ENCODE measurements around the gene RNF144A. TPM values are rescaled to one million over a fixed set of nuclear protein-coding genes. Genes with fewer than 3 reads are reported as not detected.

Gene RNF144A
- total RNA-seq, 1 experiment from 2014 or later, result 10.3 TPM

DNA sequence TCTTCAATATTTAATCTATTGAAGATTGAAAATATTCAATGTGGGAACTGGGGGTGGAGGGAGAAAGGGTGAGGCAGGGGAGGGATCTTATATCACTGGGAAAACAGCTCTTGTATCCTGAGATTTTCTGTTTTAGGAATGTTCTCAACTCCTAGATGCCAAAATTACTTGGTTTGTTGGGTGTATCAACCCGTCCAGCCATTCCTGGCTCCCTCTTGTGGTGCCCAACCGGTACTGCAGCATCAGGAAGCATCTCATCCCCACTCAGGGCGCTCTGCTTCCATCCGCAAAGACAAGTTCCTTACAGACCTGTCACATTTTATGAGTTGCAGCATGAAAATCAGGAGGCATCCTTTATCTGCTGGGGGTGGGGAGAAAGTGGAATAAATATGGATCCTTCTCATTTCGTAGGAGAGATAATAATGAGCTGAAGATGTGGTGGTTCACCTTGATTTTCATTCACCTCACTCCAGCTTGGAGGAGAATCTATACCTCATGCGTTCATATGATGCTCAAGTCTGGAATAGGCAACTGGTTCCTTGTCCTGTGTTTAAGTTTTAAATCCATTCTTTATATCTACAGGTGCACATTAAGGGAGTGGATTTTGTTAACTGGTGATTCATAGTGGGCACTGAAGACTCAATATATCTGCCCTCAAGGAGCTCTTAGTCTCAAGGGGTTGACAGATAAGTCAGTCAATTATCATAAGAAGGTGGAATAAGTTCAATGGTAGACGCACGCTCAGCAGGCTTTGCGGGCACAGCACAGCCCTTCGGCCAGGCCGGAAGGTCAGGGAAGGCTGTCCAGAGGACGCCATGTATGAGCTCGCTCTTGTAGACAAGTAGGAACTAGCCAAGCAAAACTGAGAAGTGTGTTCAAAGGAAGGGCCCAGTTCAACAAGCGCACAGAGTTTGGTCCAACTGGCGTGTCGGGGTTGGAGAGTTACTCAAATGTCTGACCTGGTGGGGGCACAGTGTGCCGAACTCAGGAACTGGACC is 127.3 kb downstream of the RNF144A start:
- peak; percentile 72 for DNase-seq (ENCODE audit: low read depth)

GRCh38 chr2:7045601-7046590 is 128.7 kb downstream of the RNF144A start:
- no peak for DNase-seq (ENCODE audit: low read depth)

DNA sequence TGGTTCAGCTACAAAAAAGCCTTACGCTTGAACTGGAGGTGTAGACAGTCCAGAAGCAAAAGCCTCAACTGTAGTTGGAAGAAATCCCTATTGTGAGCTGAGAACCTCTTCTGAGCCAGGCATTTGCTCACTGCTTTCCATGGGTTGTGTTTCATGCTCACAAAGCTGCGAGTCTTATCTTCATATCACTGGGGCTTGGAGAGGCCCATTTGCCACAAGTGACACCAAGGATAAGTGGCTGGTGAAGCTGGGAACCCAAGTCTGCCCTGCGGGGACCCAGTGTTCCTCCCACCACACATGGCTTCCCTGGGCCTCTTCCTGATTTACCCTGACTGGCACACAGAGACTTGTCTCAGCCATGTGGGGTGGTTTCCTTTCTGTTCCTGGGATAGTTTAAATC is 130.4 kb downstream of the RNF144A start:
- no peak for DNase-seq (ENCODE audit: low read depth)

DNA sequence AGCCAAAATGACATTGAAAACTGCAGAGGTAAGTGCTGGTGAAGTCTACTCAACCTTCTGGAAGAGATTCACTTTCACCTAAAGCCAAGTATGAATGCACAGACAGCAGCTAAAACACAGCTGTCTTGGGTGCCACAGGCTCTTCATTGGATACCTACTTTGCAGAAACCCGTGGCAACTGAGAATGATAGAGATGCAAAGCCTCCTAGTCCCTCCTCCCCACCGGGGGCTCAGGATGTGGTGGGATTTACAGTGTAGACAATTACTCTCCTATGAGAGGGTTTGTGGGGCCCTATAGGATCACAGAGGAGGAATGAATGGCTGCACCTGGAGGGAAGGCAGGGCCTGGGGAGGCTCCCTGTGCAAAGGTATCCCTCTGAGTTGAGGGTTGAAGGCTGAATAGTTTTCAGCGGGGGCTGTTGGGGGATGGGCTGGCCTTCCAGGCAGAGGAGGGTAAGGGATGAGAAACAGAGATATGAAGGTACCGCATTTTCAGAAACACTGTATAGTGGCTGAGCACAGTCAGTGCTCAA is 131.6 kb downstream of the RNF144A start:
- DNase-seq (ENCODE audit: low read depth), result no peak

GRCh38 chr2:7052404-7052803 is 135.2 kb downstream of the RNF144A start:
- no peak for DNase-seq (ENCODE audit: low read depth)

DNA sequence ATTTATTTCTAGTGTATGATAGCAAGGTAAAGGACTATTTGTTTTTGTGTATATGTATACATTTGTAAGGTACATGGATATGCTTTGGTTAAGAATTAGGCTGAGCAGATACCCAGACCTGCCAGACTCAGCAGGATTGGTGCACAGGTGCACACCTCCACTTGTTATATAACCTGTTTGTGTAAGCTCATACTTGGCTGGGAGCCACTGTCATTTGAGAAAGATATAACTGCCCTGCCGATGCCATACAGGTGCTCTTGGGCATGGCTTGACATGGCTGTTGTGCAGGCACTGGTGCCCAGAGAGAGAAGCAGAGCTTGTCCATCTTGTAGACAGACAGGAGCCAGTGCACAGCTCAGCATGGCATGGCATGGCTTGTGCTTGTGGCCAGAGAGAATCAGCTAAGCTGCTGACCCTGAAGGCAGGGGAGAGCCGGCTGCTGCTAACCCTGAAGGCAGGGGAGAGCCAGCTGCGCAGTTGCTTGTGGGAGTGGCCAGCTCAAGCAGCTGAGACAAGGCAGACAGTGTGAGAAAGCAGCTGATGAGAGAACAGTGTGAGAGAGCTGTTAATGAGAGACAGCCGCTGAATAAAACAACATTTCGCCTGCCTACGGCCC is 136.5 kb downstream of the RNF144A start:
- DNase-seq (ENCODE audit: low read depth), result no peak

GRCh38 chr2:7057865-7058400 is 140.7 kb downstream of the RNF144A start:
- no peak for DNase-seq (ENCODE audit: low read depth)

GRCh38 chr2:7060156-7060555 is 142.9 kb downstream of the RNF144A start:
- DNase-seq (ENCODE audit: low read depth), result no peak

DNA sequence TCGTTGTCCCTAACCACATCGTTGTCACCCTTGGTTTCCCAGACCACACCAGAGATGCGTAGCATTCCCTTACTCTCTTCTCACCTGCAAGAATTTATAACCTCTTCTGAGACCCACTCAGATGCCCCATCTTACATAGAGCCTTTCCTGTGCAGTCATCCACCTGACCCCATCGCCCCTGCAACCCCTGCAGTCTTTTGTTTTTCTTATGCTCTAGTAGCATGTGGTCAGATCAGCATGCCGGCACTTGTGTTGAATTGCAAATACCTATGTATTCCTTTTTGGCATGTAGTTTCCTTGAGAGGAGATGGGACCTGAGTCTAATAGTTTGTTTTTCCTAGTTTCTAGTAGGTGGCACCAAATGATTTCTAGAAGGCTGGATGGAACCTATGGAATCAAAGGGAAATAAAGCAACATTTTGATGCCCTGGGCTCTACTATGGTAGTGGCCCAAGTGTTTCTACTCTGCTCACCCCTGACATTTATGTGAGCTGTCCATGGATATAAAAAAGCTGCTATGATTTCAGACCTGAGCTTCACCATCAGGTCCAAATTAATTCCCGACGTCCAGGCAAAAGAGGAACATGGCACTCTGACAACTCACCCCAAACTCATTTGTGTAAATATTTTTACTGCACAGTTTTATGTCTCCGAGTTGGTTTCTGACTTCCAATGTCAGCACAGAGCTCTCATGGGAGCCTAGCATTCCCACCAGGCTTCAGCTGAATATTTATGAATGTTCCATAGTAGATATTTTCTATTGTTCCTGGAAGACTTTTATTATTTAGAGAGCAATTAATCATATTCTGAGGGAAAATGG is 143.6 kb downstream of the RNF144A start:
- no peak for DNase-seq (ENCODE audit: low read depth)

DNA sequence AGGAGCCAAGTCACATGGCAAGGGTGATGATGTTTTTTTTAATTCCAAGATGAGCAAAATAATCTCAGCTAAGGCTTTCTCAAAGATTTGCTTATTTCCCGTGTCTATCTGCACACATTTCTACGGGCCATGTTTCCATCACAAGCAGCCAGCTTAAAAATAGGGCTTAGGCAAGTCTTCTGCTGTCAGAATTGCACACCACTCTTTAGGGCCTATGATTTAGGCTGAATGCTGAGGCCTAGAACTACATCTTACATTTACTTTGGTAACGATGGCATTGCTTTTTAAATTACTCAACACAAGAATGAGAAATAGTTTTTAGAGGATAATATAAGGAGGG is 144.2 kb downstream of the RNF144A start:
- DNase-seq (ENCODE audit: low read depth), result no peak

- DNase-seq (ENCODE audit: low read depth), result no peak
These were observed 144.7 kb downstream of the RNF144A start for GRCh38 chr2:7061921-7062320.

GRCh38 chr2:7063789-7064188 is 146.6 kb downstream of the RNF144A start:
- no peak for DNase-seq (ENCODE audit: low read depth)

GRCh38 chr2:7068457-7068856 is 151.2 kb downstream of the RNF144A start:
- DNase-seq (ENCODE audit: low read depth), result no peak

GRCh38 chr2:7070483-7070882 is 153.3 kb downstream of the RNF144A start:
- DNase-seq (ENCODE audit: low read depth), result no peak

DNA sequence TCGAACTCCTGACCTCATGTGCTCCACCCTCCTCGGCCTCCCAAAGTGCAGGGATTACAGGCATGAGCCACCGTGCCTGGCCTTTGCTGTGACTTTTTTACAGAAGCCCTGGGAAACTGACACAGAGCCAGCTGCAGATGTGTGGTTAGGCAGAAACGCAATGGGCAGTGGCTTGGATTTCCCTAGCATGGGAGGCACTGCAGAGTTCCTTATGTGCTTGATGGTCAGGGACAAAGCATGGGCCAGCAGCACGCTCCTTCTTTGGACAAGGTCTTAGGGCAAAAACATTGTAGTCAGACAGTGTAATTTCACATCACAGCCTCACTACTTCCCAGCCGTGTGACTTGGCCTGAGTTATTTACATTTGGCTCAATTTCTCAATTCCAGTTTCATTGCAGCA is 153.9 kb downstream of the RNF144A start:
- DNase-seq (ENCODE audit: low read depth), result no peak

DNA sequence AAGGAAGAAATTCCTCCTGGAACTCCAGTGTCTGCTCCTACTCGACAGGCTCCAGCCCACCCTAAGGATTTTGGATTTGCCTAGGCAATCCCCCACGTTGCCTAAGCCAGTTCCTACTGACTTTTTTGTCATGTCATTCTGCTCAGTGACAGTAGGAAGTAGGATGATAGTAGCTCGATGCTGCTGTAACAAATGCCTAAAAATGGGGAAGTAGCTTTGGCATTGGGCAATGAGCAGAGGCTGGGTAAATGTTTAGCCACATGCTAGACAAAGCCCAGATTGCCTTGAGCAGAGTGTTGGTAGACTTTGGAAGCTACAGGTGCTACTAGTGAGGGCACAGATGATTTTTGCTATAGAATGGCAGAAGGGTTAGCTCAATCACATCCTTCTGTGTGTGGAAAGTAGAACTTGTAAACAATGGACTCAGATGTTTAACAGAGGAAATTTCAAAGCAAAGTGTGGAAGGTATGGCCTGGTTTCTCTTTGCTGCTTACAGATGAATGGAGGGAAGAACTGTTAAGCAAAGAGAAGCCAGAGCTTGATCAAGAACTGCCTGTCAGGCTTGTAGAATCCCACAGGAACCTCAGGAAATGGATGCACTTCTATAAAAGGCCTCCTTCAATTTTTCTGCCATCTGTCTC is 154.8 kb downstream of the RNF144A start:
- no peak for DNase-seq (ENCODE audit: low read depth)

- DNase-seq (ENCODE audit: low read depth), result no peak
These were observed 156.7 kb downstream of the RNF144A start for GRCh38 chr2:7073901-7074300.

- DNase-seq (ENCODE audit: low read depth), result no peak
These were observed 158.6 kb downstream of the RNF144A start for GRCh38 chr2:7075834-7076233.

GRCh38 chr2:7077660-7078267 is 160.6 kb downstream of the RNF144A start:
- no peak for DNase-seq (ENCODE audit: low read depth)
